Measurements from ENCODE around the gene GET4.

GET4 gene

DNA sequence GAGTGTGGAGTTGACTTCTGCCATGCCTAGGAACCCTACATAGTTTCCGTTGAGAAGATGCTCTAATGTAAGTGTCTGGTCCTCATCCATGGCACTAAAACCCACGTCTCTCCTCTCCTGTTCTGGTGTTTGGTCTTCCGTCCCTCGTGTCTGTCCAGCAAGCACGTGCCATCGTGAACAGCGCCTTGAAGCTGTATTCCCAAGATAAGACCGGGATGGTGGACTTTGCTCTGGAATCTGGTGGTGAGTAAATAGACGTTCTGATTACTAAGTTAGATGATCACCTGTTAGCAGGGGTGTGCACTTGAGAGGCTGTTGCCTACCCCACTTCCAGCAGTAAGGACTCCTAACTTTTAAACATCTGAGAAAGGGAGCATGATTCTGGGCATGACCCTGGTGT, 15.1 kb upstream of the GET4 start:
- no peak overlapping the region for H3K4me3 ChIP-seq (replicated peaks; ENCODE audit: low read depth, low read length)
- DNase-seq (ENCODE audit: low read depth): no peak
- TF ChIP-seq, protein P1, sequence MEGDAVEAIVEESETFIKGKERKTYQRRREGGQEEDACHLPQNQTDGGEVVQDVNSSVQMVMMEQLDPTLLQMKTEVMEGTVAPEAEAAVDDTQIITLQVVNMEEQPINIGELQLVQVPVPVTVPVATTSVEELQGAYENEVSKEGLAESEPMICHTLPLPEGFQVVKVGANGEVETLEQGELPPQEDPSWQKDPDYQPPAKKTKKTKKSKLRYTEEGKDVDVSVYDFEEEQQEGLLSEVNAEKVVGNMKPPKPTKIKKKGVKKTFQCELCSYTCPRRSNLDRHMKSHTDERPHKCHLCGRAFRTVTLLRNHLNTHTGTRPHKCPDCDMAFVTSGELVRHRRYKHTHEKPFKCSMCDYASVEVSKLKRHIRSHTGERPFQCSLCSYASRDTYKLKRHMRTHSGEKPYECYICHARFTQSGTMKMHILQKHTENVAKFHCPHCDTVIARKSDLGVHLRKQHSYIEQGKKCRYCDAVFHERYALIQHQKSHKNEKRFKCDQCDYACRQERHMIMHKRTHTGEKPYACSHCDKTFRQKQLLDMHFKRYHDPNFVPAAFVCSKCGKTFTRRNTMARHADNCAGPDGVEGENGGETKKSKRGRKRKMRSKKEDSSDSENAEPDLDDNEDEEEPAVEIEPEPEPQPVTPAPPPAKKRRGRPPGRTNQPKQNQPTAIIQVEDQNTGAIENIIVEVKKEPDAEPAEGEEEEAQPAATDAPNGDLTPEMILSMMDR (IDR thresholded peaks at IDR 0.05; ENCODE audit: low read length, missing control alignments): no peak

DNA sequence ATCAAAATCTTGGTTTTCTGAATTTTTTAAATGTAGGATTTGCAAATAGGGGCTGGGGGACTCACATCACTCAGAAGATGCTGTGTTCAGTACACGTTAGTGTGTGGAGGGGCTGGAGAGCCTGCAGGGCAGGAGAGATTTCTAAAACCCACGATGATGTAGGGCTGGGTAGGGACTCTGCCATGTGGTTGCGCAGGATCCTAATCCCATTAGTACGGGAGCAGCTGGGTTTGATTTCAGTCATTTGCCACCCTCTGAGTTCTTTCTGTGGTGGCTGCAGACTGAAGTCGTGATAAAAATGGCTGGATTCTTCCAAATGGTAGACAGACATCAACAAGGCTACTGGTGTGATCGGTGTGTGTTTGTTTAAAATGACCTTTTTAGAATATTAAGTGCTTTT, 14.2 kb upstream of the GET4 start:
- DNase-seq (ENCODE audit: low read depth): no peak
- TF ChIP-seq, protein P1 (IDR thresholded peaks at IDR 0.05; ENCODE audit: low read length, missing control alignments): no peak
- H3K4me3 ChIP-seq (replicated peaks; ENCODE audit: low read depth, low read length): no peak overlapping the region

DNA sequence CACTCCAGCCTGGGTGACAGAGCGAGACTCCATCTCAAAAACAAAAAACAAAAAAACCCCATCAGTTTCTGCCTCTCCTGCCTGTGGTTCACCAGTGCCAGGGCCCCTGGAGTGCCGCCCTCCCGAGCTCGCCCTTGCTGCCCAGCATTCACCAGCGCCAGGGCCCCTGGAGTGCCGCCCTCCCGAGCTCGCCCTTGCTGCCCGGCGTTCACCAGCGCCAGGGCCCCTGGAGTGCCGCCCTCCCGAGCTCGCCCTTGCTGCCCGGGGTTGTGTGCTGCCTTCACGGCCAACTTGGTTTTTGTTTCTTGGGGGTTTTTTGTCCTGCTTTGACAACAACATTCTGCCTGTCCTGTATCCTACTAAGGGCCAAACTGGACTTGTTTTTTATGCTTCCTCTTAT, 13.2 kb upstream of the GET4 start:
- no peak overlapping the region for H3K4me3 ChIP-seq (replicated peaks; ENCODE audit: low read depth, low read length)
- TF ChIP-seq, protein P1 (IDR thresholded peaks at IDR 0.05; ENCODE audit: low read length, missing control alignments): no peak
- DNase-seq (ENCODE audit: low read depth): no peak

DNA sequence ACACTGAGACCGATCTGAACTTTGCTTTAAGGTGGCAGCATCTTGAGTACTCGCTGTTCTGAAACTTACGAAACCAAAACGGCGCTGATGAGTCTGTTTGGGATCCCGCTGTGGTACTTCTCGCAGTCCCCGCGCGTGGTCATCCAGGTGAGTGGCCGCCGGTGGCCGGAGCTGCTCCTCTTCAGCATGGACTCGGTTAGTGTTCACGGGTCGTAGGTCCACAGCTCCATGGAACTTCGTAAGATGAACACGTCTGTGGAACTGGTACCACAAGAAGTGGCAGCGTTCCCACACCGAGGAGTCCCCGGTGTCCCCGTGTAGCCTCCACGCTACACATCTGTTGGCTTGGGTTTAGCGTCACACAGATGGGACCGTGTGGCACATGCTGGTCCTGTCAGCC, 10.4 kb upstream of the GET4 start:
- no peak for DNase-seq (ENCODE audit: low read depth)
- H3K4me3 ChIP-seq (replicated peaks; ENCODE audit: low read depth, low read length): no peak overlapping the region
- TF ChIP-seq, protein P1 (IDR thresholded peaks at IDR 0.05; ENCODE audit: low read length, missing control alignments): no peak

DNA sequence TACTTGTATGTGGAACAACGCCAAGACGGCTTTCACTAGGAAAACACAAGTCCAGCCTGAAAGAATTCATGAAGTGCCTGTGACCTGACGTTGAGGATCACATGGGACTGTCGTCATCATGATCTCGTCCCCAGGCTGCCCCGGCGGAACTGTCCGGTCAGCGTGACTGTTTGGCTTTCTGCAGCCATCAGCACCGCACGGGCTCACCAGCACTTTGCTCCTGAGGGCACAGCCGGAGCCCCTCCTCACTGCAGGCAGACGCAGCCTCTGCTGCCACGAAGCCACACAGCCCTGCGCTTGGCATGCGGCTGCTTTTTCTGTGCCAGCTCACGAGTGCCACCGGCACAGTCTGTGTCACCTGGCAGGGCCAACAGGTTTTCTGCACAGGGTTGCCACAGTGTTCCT, 9.4 kb upstream of the GET4 start:
- TF ChIP-seq, protein P1 (IDR thresholded peaks at IDR 0.05; ENCODE audit: low read length, missing control alignments): no peak
- DNase-seq (ENCODE audit: low read depth): peak; percentile 51
- no peak overlapping the region for H3K4me3 ChIP-seq (replicated peaks; ENCODE audit: low read depth, low read length)

DNA sequence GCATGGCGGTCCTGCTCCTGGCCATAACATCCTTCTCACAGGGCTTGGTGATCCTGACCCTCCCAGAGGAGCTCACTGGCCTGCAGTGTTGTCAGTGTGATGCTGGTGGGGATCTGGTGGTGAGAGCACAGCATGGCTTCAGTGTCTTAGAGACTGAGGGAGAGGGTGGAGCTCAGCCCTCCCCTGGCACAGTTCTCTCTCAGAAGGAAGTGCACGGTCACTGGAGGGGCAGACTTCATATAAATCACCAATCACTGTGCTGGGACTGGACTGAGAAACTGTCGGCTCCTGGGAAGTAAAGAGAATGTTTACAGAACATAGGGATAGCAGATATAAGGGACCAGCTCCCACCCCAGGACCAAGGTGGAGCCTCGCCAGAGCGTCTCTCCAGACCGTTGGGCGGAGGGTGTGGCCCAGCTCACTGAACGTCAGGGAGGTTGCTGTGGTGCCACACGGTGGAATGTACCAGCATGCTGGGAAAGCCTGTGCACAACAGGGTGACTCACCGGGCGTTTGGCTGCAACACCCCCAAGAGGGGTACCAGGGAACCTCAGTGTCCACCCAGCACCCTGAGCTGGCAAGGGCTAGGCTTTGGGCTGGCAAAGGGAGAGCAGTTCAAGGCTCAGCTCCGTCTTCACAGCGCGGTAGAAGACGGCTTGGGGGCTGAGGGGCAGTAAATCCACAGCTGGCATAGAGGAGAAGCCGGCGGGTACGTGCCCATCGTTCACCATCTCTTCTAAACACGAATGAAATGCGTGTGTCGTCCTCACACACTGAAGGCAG, 8.8 kb upstream of the GET4 start:
- DNase-seq (ENCODE audit: low read depth): peak; percentile 38
- TF ChIP-seq, protein P1 (IDR thresholded peaks at IDR 0.05; ENCODE audit: low read length, missing control alignments): no peak
- H3K4me3 ChIP-seq (replicated peaks; ENCODE audit: low read depth, low read length): no peak overlapping the region

DNA sequence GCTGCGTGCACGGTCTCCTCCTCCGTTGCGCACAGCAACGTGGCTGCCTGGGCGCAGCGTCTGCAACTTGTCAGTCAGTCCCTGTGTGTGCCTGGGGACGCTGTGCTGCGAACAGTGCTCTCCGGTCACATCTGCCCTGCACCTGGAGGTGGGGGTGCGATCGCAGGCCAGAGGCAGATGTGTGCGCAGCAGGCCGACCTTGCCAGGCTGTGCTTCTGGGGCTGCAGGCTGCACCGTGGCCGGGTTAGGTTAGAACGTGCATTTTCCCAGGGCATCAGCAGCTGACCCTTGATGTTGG, 8.2 kb upstream of the GET4 start:
- DNase-seq (ENCODE audit: low read depth): no peak
- H3K4me3 ChIP-seq (replicated peaks; ENCODE audit: low read depth, low read length): no peak overlapping the region
- TF ChIP-seq, protein P1 (IDR thresholded peaks at IDR 0.05; ENCODE audit: low read length, missing control alignments): no peak

Data from fibroblast of pulmonary artery (primary cell).